RWPE2 (cell line): Measurements from ENCODE around the gene GALR3.

ENCODE experiments used
- ATAC-seq: fragments of 200-7000 bp; cut with Tn5 transposase; 3 replicates; pipeline ENCODE4 v1.9.1; 2021; ENCODE audit warnings: low read depth
- DNase-seq: peaks from one replicate; pipeline ENCODE4 v3.0.0-alpha.2; 2020; ENCODE audit warnings: low spot score
- H3K27ac ChIP-seq: fragments of 450-650 bp; 2 replicates; pipeline ENCODE4 v1.5.1; 2017; ENCODE audit warnings: mild to moderate bottlenecking; ENCODE audit not compliant: poor library complexity, severe bottlenecking
- H3K27me3 ChIP-seq: fragments of 250-450 bp; sonication (Bioruptor Pico); 2 replicates; pipeline ENCODE4 v1.5.1; 2021; ENCODE audit warnings: mild to moderate bottlenecking, moderate library complexity; ENCODE audit not compliant: insufficient read depth, poor library complexity, severe bottlenecking
- H3K36me3 ChIP-seq: fragments of 250-450 bp; sonication (Bioruptor Pico); 2 replicates; pipeline ENCODE4 v1.5.1; 2020; ENCODE audit warnings: low read depth, mild to moderate bottlenecking, moderate library complexity
- H3K4me1 ChIP-seq: fragments of 250-450 bp; sonication (Bioruptor Pico); 2 replicates; pipeline ENCODE4 v1.5.1; 2021; ENCODE audit warnings: mild to moderate bottlenecking, moderate library complexity; ENCODE audit not compliant: insufficient read depth, poor library complexity, severe bottlenecking
- H3K4me3 ChIP-seq: fragments of 250-450 bp; sonication (Bioruptor Pico); 2 replicates; pipeline ENCODE4 v1.5.1; 2021; ENCODE audit warnings: mild to moderate bottlenecking, moderate library complexity; ENCODE audit not compliant: severe bottlenecking
- H3K9me3 ChIP-seq: fragments of 250-450 bp; sonication (Bioruptor Pico); 2 replicates; pipeline ENCODE4 v1.5.1; 2021; ENCODE audit warnings: mild to moderate bottlenecking, moderate library complexity; ENCODE audit not compliant: severe bottlenecking
- TF ChIP-seq, protein P1 (sequence below): fragments of 450-650 bp; IDR thresholded peaks from one replicate; pipeline ENCODE4 v1.5.1; 2017; ENCODE audit warnings: mild to moderate bottlenecking, moderate library complexity; ENCODE audit not compliant: poor library complexity, severe bottlenecking

The GALR3 gene

DNA sequence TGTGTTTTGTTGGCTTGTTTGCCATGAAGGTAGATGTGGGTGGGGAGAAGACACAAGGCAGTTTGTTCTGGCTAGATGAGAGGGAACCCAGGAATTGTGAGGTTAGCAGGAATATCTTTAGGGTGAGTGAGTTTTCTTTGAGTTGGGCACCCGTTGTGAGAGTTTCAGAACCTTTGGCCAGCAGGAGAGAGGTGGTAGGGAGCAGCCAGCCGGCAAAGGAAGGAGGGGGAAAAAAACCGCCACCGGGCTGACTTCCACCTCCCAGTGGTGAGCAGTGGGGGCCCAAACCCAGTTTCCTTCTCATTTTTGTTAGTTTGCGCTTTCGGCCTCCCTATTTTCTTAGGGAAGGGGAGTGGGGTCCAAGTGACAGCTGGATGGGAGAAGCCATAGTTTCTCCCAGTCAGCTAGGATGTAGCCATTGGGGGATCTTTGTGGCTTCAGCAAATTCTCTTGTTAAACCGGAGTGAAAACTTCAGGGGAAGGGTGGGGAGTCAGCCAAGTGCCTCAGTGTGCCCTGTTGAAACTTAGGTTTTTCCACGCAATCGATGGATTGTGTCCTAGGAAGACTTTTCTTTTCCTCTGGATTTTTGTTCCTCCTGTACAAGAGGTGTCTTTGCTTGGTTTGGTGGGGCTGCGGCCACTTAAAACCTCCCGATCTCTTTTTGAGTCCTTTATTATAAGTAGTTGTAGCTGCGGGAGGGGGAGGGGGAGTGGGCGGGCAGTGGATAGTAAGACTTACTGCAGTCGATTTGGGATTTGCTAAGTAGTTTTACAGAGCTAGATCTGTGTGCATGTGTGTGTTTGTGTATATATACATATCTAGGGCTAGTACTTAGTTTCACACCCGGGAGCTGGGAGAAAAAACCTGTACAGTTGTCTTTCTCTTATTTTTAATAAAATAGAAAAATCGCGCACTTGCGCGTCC is 16.5 kb upstream of the GALR3 start:
- Histone ChIP-seq H3K4me3 (peak overlapping the region; percentile 56), H3K4me1 (peaks cover 2% of the 10 kb centered on the region), H3K27ac (peak overlapping the region; percentile 52), H3K36me3 (no peaks in the 10 kb centered on the region; the same call in 1 of the 2 replicates), H3K9me3 (no peaks in the 10 kb centered on the region), H3K27me3 (no peaks in the 10 kb centered on the region)
- DNase-seq (no peak), ATAC-seq (no peak)
- TF ChIP-seq, protein P1, sequence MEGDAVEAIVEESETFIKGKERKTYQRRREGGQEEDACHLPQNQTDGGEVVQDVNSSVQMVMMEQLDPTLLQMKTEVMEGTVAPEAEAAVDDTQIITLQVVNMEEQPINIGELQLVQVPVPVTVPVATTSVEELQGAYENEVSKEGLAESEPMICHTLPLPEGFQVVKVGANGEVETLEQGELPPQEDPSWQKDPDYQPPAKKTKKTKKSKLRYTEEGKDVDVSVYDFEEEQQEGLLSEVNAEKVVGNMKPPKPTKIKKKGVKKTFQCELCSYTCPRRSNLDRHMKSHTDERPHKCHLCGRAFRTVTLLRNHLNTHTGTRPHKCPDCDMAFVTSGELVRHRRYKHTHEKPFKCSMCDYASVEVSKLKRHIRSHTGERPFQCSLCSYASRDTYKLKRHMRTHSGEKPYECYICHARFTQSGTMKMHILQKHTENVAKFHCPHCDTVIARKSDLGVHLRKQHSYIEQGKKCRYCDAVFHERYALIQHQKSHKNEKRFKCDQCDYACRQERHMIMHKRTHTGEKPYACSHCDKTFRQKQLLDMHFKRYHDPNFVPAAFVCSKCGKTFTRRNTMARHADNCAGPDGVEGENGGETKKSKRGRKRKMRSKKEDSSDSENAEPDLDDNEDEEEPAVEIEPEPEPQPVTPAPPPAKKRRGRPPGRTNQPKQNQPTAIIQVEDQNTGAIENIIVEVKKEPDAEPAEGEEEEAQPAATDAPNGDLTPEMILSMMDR, result peak; percentile 9

- ATAC-seq, result peak; percentile 80
- Histone ChIP-seq H3K9me3 (no peaks in the 10 kb centered on the region), H3K27me3 (no peaks in the 10 kb centered on the region), H3K4me3 (peak within 1 kb of the TSS; percentile 56), H3K4me1 (peaks cover 2% of the 10 kb centered on the region), H3K36me3 (no peaks in the 10 kb centered on the region; the same call in 1 of the 2 replicates), H3K27ac (peak within 1 kb of the TSS; percentile 52)
- peak; percentile 94 for DNase-seq
- TF ChIP-seq, protein P1, result no peak
These were observed 15.5 kb upstream of the GALR3 start, which contains the start of gene GCAT for GRCh38 chr22:37807410-37808293. Gene GCAT, plus strand, starts transcription at chr22:37807934. Its CDS starts 34 bp downstream, at chr22:37807968.

DNA sequence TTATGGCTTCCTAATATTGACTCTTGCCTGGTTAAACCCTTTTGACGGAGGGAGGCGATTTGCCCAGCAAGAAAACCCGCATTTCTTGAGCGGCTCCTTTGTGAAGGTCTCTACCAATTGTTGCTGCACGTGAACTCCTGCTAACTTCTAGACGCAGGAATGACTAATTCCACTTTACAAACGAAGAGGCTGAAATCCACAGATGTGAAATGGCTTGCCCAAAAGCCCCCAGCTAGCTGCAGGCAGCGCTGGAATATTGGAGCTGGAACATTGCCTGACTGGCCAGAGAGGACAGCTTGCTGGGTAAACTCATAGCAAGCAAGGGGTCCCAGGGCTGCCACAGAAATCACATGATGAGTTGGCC is 14.9 kb upstream of the GALR3 start:
- ATAC-seq, result no peak

GRCh38 chr22:37809672-37810333 is 13.4 kb upstream of the GALR3 start:
- TF ChIP-seq, protein P1, result no peak
- no peaks in the 10 kb centered on the region for H3K4me1 ChIP-seq
- no peak overlapping the region for H3K27ac ChIP-seq
- no peaks in the 10 kb centered on the region for H3K9me3 ChIP-seq
- H3K27me3 ChIP-seq, result no peaks in the 10 kb centered on the region
- H3K36me3 ChIP-seq, result no peaks in the 10 kb centered on the region; the same call in 1 of the 2 replicates
- no peak overlapping the region for H3K4me3 ChIP-seq
- DNase-seq (no peak), ATAC-seq (no peak)

More for the DNA sequence above, 14.9 kb upstream of the GALR3 start:
- Histone ChIP-seq H3K4me3 (peak overlapping the region; percentile 56), H3K36me3 (no peaks in the 10 kb centered on the region; the same call in 1 of the 2 replicates), H3K9me3 (no peaks in the 10 kb centered on the region), H3K4me1 (no peaks in the 10 kb centered on the region), H3K27ac (peak overlapping the region; percentile 52), H3K27me3 (no peaks in the 10 kb centered on the region)
- DNase-seq, result no peak
- TF ChIP-seq, protein P1, result no peak
